ENCODE data around the gene C10orf88. TPM values are rescaled to one million over a fixed set of nuclear protein-coding genes. Genes with fewer than 3 reads are reported as not detected.

Gene C10orf88
- total and polyA plus RNA-seq, 2 experiments from 2014 or later = 7.6 to 11.4 TPM

DNA sequence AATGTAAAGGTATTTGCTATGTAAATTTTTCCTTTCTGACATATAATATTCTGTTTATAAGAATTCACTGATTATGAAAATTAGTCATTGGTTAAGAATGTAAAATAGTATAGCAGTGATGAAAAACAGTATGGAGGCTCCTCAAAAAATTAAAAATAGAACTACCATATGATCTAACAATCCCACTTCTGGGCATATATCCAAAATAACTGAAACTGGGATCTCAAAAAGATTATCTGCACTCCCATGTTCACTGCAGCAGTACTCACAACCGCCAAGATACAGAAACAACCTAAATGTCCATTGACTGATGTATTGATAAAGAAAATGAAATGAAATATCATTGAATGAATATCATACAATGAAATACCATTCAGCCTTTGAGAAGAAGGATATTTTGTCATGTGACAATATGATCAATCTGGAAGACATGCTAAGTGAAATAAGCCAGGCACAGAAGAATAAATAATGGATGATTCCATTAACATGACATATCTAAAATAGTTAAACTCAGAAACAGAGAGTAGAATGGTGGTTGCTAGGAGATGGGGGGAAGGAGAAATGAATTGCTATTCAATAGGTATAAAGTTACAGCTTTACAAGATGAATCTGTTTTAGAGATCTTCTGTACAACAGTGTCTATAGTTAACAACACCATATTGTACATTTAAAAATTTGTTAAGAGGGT is 14.0 kb downstream of the C10orf88 start:
- Histone ChIP-seq H3K4me1 (ENCODE audit: low read depth) (no peaks in the 10 kb centered on the region), H3K4me3 (no peak overlapping the region), H3K27me3 (no peaks in the 10 kb centered on the region), H3K36me3 (peaks cover 33% of the 10 kb centered on the region), H3K27ac (no peak overlapping the region), H3K9me3 (ENCODE audit: low read depth) (no peaks in the 10 kb centered on the region)
- peak in 1 of 2 donors; percentile 80 for DNase-seq (ENCODE audit: low read depth in 1 of 2, low spot score in 1 of 2)
- TF ChIP-seq, protein P1, sequence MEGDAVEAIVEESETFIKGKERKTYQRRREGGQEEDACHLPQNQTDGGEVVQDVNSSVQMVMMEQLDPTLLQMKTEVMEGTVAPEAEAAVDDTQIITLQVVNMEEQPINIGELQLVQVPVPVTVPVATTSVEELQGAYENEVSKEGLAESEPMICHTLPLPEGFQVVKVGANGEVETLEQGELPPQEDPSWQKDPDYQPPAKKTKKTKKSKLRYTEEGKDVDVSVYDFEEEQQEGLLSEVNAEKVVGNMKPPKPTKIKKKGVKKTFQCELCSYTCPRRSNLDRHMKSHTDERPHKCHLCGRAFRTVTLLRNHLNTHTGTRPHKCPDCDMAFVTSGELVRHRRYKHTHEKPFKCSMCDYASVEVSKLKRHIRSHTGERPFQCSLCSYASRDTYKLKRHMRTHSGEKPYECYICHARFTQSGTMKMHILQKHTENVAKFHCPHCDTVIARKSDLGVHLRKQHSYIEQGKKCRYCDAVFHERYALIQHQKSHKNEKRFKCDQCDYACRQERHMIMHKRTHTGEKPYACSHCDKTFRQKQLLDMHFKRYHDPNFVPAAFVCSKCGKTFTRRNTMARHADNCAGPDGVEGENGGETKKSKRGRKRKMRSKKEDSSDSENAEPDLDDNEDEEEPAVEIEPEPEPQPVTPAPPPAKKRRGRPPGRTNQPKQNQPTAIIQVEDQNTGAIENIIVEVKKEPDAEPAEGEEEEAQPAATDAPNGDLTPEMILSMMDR (IDR thresholded peaks at IDR 0.05; ENCODE audit: low read depth, low read length) = no peak

DNA sequence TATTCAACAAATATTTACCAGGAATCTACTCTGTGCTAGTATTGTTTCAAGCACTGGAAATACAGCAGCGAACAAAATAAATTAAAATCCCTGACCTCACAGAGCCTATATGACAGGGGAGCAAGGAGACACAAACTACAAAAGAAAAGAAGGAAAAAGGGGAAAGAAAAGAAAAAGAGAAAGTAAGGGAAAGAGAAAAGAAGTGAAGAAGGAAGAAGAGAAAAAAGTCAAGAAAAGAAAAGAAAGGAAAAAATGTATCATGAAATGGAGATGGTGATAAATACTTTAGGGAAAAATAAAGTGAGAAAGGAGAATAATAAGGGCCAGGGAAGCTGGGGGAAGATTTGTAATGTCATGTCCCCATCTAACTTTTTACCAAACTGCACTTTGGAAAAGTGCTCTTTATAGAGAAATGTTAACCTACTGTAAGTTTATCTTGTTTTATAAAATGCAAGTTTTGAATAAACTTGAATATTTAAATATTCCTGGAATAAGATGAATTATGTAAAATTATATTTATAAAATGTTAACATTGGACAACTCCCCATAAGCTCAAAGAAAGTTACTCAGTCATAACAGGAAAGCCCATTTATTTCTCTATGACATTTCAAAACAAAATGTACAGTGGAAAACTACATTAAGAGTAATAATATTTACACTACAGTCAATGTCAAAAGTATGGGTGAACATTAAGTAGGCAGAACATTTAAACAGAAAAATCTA is 14.7 kb downstream of the C10orf88 start:
- no peak for DNase-seq (ENCODE audit: low read depth in 1 of 2, low spot score in 1 of 2)
- H3K4me1 ChIP-seq (ENCODE audit: low read depth) = no peaks in the 10 kb centered on the region
- H3K27me3 ChIP-seq = no peaks in the 10 kb centered on the region
- no peak overlapping the region for H3K27ac ChIP-seq
- H3K36me3 ChIP-seq = peaks cover 39% of the 10 kb centered on the region
- TF ChIP-seq, protein P1 (IDR thresholded peaks at IDR 0.05; ENCODE audit: low read depth, low read length) = no peak
- no peaks in the 10 kb centered on the region for H3K9me3 ChIP-seq (ENCODE audit: low read depth)
- H3K4me3 ChIP-seq = no peak overlapping the region

DNA sequence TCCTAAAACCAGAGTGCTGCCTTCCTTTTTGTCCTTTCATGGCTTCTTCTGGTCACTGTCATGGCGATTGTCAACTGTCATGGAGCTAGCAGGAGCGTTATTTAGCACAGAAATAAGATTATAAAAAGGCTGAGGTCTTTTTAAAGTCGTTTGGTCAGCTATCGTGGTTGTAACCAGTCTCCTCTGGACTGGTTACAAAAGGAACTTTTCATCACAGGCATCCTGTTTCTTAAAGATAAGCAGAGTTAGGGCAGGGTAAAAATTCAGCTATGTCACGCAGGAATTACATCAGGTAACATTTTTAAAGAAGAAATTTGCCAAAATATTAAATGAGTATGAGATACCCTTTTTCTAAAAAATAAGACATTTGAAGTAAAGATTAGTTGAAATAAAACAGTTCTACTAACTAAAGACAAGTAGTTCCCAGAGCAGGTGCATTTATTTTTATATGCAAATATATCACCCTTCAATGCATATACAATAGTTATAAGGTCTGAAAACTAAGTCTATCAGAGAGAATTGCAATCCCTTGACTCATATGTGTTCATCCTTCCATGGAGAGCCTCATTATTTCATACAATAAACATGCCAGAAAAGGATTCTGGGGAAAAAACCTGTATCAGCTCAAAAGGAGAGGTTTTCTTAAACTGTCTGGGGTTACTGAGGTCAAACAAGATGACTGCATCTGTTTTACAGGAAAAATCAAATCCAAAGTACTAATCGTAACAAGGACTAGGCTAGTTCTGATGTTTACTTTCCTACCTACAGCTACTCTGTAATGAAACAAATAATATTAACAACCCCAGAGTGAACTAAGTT is 22.7 kb downstream of the C10orf88 start:
- H3K27me3 ChIP-seq = no peaks in the 10 kb centered on the region
- peaks cover 14% of the 10 kb centered on the region for H3K36me3 ChIP-seq
- H3K4me3 ChIP-seq = no peak overlapping the region
- H3K27ac ChIP-seq = no peak overlapping the region
- no peaks in the 10 kb centered on the region for H3K9me3 ChIP-seq (ENCODE audit: low read depth)
- TF ChIP-seq, protein P1 (IDR thresholded peaks at IDR 0.05; ENCODE audit: low read depth, low read length) = no peak
- H3K4me1 ChIP-seq (ENCODE audit: low read depth) = no peaks in the 10 kb centered on the region
- no peak for DNase-seq (ENCODE audit: low read depth in 1 of 2, low spot score in 1 of 2)

DNA sequence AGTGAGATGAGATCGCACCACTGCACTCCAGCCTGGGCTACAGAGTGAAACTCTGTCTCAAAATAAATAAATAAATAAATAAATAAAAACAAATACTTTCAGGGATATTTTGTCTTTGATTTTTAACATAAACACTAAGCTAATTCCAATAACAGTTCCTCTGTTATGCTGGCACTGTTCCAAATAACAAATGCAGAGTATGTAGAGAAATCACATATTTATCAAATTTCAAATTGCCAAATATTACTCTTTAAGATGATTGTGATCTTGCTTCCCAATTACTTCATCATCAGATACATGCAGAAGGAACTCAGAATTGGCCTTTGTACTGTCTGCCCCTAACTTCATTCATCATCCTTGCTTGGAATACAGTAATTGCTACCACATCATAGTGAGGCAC is 23.9 kb downstream of the C10orf88 start:
- no peak for DNase-seq (ENCODE audit: low read depth in 1 of 2, low spot score in 1 of 2)
- Histone ChIP-seq H3K4me1 (ENCODE audit: low read depth) (no peaks in the 10 kb centered on the region), H3K27ac (no peak overlapping the region), H3K36me3 (peaks cover 7% of the 10 kb centered on the region), H3K27me3 (no peaks in the 10 kb centered on the region), H3K4me3 (no peak overlapping the region), H3K9me3 (ENCODE audit: low read depth) (no peaks in the 10 kb centered on the region)
- TF ChIP-seq, protein P1 (IDR thresholded peaks at IDR 0.05; ENCODE audit: low read depth, low read length) = no peak

DNA sequence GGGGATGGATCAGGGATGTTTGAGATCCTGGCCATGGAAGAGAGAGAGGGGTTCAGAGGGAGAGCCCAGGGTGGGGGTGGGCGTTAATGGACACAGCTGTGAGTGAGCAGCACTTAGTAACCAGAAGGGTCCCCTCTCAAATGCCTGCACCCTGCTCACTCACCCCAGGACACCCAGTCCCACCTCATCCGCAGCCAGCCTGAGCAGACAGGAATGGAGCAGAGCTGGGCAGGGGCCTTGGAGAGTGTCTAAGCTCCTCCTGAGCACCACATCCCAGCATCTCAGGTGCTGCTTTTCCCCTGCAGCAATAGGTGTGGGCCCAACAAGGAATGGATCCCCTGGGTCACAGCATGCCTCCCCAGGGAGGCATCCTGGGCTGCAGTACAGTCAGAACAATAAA is 38.3 kb downstream of the C10orf88 start:
- no peak overlapping the region for H3K4me3 ChIP-seq
- no peak overlapping the region for H3K27ac ChIP-seq
- no peak for DNase-seq (ENCODE audit: low read depth in 1 of 2, low spot score in 1 of 2)
- TF ChIP-seq, protein P1 (IDR thresholded peaks at IDR 0.05; ENCODE audit: low read depth, low read length) = no peak
- no peaks in the 10 kb centered on the region for H3K36me3 ChIP-seq
- no peaks in the 10 kb centered on the region for H3K27me3 ChIP-seq
- no peaks in the 10 kb centered on the region for H3K4me1 ChIP-seq (ENCODE audit: low read depth)
- H3K9me3 ChIP-seq (ENCODE audit: low read depth) = no peaks in the 10 kb centered on the region

Data from cardiac muscle cell (in vitro differentiated cells and primary cell).